Common myeloid progenitor, CD34-positive (primary cell): ENCODE results near the gene ATP8A1.

ENCODE experiments used
- CTCF ChIA-PET: fragments of 350-600 bp; sonication (Branson Sonifier 250); formaldehyde crosslinking; loops from one replicate; lab custom pipeline; 2021; ENCODE audit warnings: antibody characterized with exemption; lab: Charles Lee
- POLR2A ChIA-PET: fragments of 350-600 bp; sonication (Branson Sonifier 250); formaldehyde crosslinking; loops from one replicate; lab custom pipeline; 2021; ENCODE audit warnings: antibody characterized with exemption; lab: Charles Lee
- DNase-seq, 3 donors: peaks; one replicate each; pipeline versions ENCODE4 v3.0.0 to v3.0.0-alpha.2; 2013
- H3K27ac ChIP-seq, 2 experiments: 1 replicate in 1 of 2; 2 replicates in 1 of 2; pipeline ENCODE4 v1.7.0; 2013; ENCODE audit warnings: inconsistent platforms in 2 of 2, low read length in 2 of 2, mild to moderate bottlenecking in 2 of 2, low read depth in 1 of 2, moderate library complexity in 1 of 2; ENCODE audit not compliant: severe bottlenecking in 2 of 2, insufficient read depth in 1 of 2, poor library complexity in 1 of 2
- H3K27me3 ChIP-seq, 5 experiments: replicated peaks in 2 of 5; 1 replicate in 3 of 5; 2 replicates in 2 of 5; pipeline versions ENCODE4 v1.6.1 to v1.7.0; 2013; ENCODE audit warnings: low read length in 4 of 5, mild to moderate bottlenecking in 2 of 5, moderate library complexity in 2 of 5, inconsistent platforms in 1 of 5; ENCODE audit not compliant: insufficient read depth in 5 of 5, control insufficient read depth in 4 of 5
- H3K36me3 ChIP-seq, 4 experiments: 1 replicate in 2 of 4; 2 replicates in 2 of 4; pipeline versions ENCODE4 v1.6.1 to v1.7.0; 2013; ENCODE audit warnings: low read length in 3 of 4, control low read depth in 1 of 4, mild to moderate bottlenecking in 1 of 4; ENCODE audit not compliant: control insufficient read depth in 4 of 4, insufficient read depth in 4 of 4
- H3K4me1 ChIP-seq, 4 experiments: 1 replicate in 3 of 4; 2 replicates in 1 of 4; pipeline versions ENCODE4 v1.6.1 to v1.7.1; 2013; ENCODE audit warnings: low read length in 3 of 4, mild to moderate bottlenecking in 3 of 4, control low read depth in 1 of 4, inconsistent platforms in 1 of 4, moderate library complexity in 1 of 4; ENCODE audit not compliant: control insufficient read depth in 4 of 4, insufficient read depth in 4 of 4; ENCODE audit errors: control extremely low read depth in 1 of 4
- H3K4me3 ChIP-seq, 7 experiments: 1 replicate in 4 of 7; 2 replicates in 3 of 7; pipeline versions ENCODE4 v1.5.1 to v1.7.0; 2013; ENCODE audit warnings: mild to moderate bottlenecking in 7 of 7, low read length in 6 of 7, moderate library complexity in 6 of 7, inconsistent platforms in 2 of 7, low read depth in 2 of 7, control low read depth in 1 of 7; ENCODE audit not compliant: insufficient read depth in 4 of 7, control insufficient read depth in 1 of 7; ENCODE audit errors: extremely low read depth in 1 of 7
- H3K9me3 ChIP-seq, 5 experiments: 1 replicate in 4 of 5; 2 replicates in 1 of 5; pipeline versions ENCODE4 v1.6.1 to v1.7.1; 2013; ENCODE audit warnings: low read length in 4 of 5, mild to moderate bottlenecking in 2 of 5, inconsistent platforms in 1 of 5, low read depth in 1 of 5, moderate library complexity in 1 of 5; ENCODE audit not compliant: control insufficient read depth in 4 of 5, insufficient read depth in 2 of 5; ENCODE audit errors: control extremely low read depth in 1 of 5
- WGBS: methylation state at CpG from one replicate; pipeline ENCODE4 v1.1.5; 2013; ENCODE audit not compliant: insufficient coverage; 5-methylcytosine and 5-hydroxymethylcytosine counted together

Gene ATP8A1

DNA sequence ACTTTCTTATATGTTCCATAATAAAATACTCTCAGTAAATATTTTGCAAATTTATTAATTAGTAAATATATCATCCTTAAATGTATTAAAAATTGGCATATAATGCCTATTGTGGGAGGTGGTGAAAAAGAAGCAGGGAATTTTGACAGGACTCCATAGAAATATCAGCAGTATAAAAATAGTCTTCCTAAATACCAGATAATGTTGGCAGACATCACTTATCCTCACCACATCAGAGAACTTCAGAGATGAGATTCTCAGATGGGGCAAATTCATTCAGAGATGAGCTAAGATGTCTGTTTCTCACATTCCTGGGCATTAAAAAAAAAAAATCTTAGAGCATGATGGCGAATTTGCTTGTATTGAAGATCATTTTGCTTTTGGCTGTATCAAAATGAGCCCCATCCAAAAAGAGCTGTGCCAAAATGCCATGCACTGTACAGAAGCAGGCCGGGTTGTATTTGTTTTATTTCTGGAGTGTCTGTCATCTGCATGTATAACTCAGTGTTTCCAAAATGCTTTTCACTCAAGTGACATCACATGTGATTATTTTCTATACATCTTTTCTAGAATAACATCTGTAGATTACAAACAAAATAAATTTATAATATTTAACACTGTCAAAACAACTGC, 41.7 kb downstream of the ATP8A1 start:
- no peak overlapping the region for H3K27ac ChIP-seq
- peaks cover 7 to 42% (median 13%) of the 10 kb centered on the region in 4 experiments for H3K36me3 ChIP-seq
- H3K4me1 ChIP-seq = no peaks in the 10 kb centered on the region
- 100% methylated on average over 1 of the region's 2 CpGs for WGBS
- DNase-seq = no peak
- ChIA-PET CTCF (no interaction called here), POLR2A (no interaction called here)
- H3K4me3 ChIP-seq = no peak overlapping the region
- peaks cover 0 to 2% (median 0%) of the 10 kb centered on the region in 5 experiments for H3K9me3 ChIP-seq
- H3K27me3 ChIP-seq = no peaks in the 10 kb centered on the region

DNA sequence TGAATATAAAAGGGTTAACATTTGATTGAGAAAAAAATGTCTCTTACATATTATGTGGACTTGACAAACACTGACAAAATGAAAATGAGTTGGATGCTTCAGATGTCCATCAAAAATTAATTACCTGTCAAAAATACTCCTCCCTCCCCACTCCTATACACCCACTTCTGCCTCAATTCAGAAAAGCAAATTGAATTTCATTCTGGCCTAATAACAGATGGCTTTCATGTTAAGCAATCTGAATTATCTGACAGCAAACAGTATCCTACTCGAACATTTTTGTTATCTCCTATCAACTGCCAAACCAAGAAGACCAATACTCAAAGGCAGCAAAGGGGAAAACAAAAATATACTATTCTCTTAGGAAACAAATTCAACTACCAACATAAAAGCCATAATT, 44.0 kb downstream of the ATP8A1 start:
- no peaks in the 10 kb centered on the region for H3K4me1 ChIP-seq
- H3K9me3 ChIP-seq = peaks cover 0 to 2% (median 0%) of the 10 kb centered on the region in 5 experiments
- ChIA-PET CTCF (interaction anchor here (1.7 kb wide), 1 partner anchor 10 kb away, joined by 6 read pairs; no protein-coding TSS in a partner anchor), POLR2A (no interaction called here)
- DNase-seq = no peak
- 40% methylated on average over 1 of the region's 1 CpG for WGBS
- no peak overlapping the region for H3K4me3 ChIP-seq
- H3K36me3 ChIP-seq = peaks cover 7 to 44% (median 17%) of the 10 kb centered on the region in 4 experiments
- no peak overlapping the region for H3K27ac ChIP-seq
- H3K27me3 ChIP-seq = no peaks in the 10 kb centered on the region

DNA sequence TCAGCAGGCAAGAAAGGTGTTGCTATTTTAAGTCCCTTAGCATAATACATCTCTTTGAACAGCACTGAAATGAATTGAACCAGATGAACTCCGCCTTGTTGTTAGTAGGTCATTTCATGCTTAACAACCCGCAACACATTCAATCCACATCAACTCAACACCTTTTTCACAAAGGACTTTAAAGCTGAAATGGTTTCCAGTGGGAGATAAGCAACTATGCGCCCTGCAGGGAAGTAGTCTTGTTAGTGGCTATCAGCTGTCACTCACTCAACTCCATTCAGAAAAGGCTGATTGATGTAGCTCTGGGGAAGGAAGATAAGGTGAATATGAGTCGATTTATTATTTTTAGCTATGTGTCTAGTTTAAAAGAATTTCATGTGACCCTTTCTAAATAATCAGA, 46.0 kb downstream of the ATP8A1 start:
- Histone ChIP-seq H3K36me3 (peaks cover 7 to 46% (median 17%) of the 10 kb centered on the region in 4 experiments), H3K4me1 (no peaks in the 10 kb centered on the region), H3K27me3 (no peaks in the 10 kb centered on the region), H3K27ac (no peak overlapping the region), H3K4me3 (no peak overlapping the region), H3K9me3 (peaks cover 0 to 2% (median 0%) of the 10 kb centered on the region in 5 experiments)
- WGBS = no CpG with 5 or more reads among the region's 4 CpGs
- no peak for DNase-seq
- CTCF ChIA-PET = no interaction called here
- POLR2A ChIA-PET = interaction anchor here (0.6 kb wide), 1 partner anchor 206 kb away, joined by 3 read pairs; no protein-coding TSS in a partner anchor

DNA sequence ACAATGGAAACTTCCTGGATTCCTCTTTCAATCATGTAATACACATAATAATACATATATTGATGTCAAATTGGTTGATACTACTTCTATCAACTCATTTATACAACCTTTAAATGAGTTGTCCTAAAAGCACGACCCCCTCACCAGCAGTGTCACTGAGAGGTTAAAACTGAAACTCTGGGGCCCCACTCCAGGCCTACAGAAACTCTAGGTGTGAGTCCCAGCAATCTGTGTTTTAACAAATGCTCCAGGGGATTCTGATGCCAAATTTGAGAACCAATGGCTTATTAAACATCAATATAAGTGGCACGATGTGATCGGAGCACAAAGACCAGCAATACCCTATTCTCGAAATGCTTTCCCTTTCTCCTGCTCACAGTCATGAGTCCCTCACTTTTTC, 47.9 kb downstream of the ATP8A1 start:
- Histone ChIP-seq H3K4me3 (no peak overlapping the region), H3K27ac (no peak overlapping the region), H3K36me3 (peaks cover under 1 to 34% (median 11%) of the 10 kb centered on the region in 4 experiments), H3K4me1 (no peaks in the 10 kb centered on the region), H3K9me3 (peaks cover 0 to 2% (median 0%) of the 10 kb centered on the region in 5 experiments), H3K27me3 (no peaks in the 10 kb centered on the region)
- 96% methylated on average over 3 of the region's 4 CpGs for WGBS
- CTCF ChIA-PET = no interaction called here
- no peak for DNase-seq
- POLR2A ChIA-PET = no interaction called here

DNA sequence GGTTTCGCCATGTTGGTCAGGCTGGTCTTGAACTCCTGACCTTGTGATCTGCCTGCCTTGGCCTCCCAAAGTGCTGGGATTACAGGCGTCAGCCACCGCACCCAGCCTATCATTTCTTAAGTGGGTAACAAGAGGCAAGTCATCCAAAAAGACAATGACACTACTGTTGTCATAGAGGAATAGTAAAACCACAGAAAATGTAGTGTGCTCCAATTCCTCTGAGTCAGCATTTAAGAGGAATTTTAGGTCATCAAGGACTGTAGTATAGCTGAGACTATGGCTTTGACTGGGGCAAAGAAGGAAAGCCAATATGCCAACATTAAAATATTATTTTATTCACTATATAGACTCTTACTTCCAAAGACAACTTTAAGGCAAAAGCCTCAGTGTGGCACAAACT, 48.4 kb downstream of the ATP8A1 start:
- Histone ChIP-seq H3K4me3 (no peak overlapping the region), H3K9me3 (peaks cover 0 to 2% (median 0%) of the 10 kb centered on the region in 5 experiments), H3K27me3 (no peaks in the 10 kb centered on the region), H3K27ac (no peak overlapping the region), H3K36me3 (peaks cover 0 to 34% (median 13%) of the 10 kb centered on the region in 4 experiments), H3K4me1 (no peaks in the 10 kb centered on the region)
- WGBS = 100% methylated on average over 1 of the region's 3 CpGs
- POLR2A ChIA-PET = no interaction called here
- DNase-seq = no peak
- CTCF ChIA-PET = no interaction called here

DNA sequence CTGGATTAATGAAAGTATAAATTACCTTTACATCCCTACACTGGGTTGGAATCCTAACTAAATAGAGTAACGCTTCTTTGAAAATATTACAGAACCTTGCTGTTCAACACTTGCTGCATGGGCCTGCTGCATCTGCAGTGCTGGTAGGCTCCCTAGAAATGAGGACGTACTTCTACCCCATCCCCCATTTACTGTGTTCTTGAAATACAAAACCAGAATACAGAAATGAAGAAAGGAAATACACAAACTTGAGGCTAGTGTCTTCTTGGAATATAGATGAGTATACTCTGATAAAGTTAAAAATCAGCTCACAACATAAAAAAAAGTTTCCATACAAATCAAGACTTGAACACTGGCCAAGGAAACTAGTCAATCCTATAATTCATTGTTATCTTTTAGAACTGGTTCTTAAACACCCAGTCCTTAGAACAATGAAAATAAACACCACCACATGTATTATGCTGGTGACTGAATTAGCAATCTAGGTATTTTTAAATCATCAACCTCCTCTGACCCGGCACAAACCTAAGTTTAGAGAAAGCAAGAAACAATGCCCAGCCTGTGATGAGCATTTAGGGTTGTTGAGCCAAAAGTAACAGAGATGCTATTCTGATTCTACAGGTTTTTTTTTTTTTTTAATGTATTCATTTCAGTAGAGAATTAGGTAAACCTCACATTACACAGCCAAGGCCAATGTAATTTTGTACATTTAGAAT, 49.7 kb downstream of the ATP8A1 start:
- no peaks in the 10 kb centered on the region for H3K27me3 ChIP-seq
- no peak for DNase-seq
- peaks cover 0 to 2% (median 0%) of the 10 kb centered on the region in 5 experiments for H3K9me3 ChIP-seq
- no peaks in the 10 kb centered on the region for H3K4me1 ChIP-seq
- POLR2A ChIA-PET = no interaction called here
- 90% methylated on average over 2 of the region's 3 CpGs for WGBS
- H3K4me3 ChIP-seq = no peak overlapping the region
- no peak overlapping the region for H3K27ac ChIP-seq
- CTCF ChIA-PET = interaction anchor here (1.2 kb wide), 1 partner anchor 39 kb away, joined by 3 read pairs; no protein-coding TSS in a partner anchor
- peaks cover 0 to 30% (median 14%) of the 10 kb centered on the region in 4 experiments for H3K36me3 ChIP-seq

DNA sequence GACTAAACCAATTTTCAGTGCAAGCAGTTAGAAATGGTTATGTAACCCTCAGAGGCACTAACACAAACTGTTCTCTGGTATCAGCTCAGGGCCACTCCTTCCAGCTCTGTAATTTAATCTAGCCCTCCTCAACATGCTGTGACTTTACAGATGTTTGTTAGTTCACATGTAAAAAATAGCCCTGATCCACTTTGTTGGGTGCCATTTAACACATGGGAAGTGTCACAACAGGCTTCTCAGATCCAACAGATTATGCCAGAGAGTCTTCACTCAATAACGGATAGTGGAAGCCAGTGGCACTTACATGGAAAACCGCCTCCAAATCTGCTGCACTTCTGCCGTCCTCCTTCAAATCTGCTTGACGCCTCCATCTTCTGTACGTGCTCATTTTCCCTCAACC, 51.6 kb downstream of the ATP8A1 start:
- DNase-seq = no peak
- Histone ChIP-seq H3K36me3 (peaks cover 0 to 12% (median 9%) of the 10 kb centered on the region in 4 experiments), H3K27me3 (no peaks in the 10 kb centered on the region), H3K4me1 (no peaks in the 10 kb centered on the region), H3K27ac (no peak overlapping the region), H3K4me3 (no peak overlapping the region), H3K9me3 (no peaks in the 10 kb centered on the region)
- 96% methylated on average over 5 of the region's 5 CpGs for WGBS
- ChIA-PET CTCF (no interaction called here), POLR2A (no interaction called here)
